ENCODE results near the gene DUSP16. TPM values are rescaled to one million over a fixed set of nuclear protein-coding genes. Genes with fewer than 3 reads are reported as not detected.

DUSP16 gene
- total and polyA plus RNA-seq, 2 of the 8 experiments (the other 6 are each of a cell fraction or from before 2014, with no cell fraction given), result 31.6 to 55.9 TPM

GRCh38 chr12:12467688-12468261, 94.9 kb downstream of the DUSP16 start:
- H3K4me3 ChIP-seq (ENCODE audit: extremely low read depth in 1 of 4, insufficient read depth in 2 of 4, low read depth in 3 of 4, low read length in 4 of 4), result no peak overlapping the region
- WGBS, 2 experiments (ENCODE audit: extremely low coverage in 1 of 2, insufficient coverage in 1 of 2, insufficient read length in 1 of 2, insufficient replicate concordance in 2 of 2, low coverage in 1 of 2, low lambda C conversion rate in 2 of 2, missing lambda C conversion rate in 1 of 2), result 87% methylated on average over 14 of the region's 14 CpGs; no CpG with 5 or more reads in 1 of the 2 experiments
- FAIRE-seq, result no peak
- no peaks in the 10 kb centered on the region for H4K20me1 ChIP-seq (replicated peaks in 1 of 2; ENCODE audit: control insufficient read depth in 1 of 2, insufficient read depth in 2 of 2, low read length in 2 of 2)
- no peak overlapping the region for H4K5ac ChIP-seq (ENCODE audit: insufficient read length, low read depth, low read length)
- H2BK120ac ChIP-seq (replicated peaks; ENCODE audit: low read depth, low read length), result no peak overlapping the region
- H3K23me2 ChIP-seq (ENCODE audit: low read depth, low read length), result no peaks in the 10 kb centered on the region
- no peak overlapping the region for H3K4ac ChIP-seq (replicated peaks; ENCODE audit: insufficient read length, low read depth, low read length)
- H4K91ac ChIP-seq (replicated peaks; ENCODE audit: insufficient read length, low read length), result no peak overlapping the region
- CTCF ChIA-PET (ENCODE audit: partially characterized antibody), result interaction anchor here (0.6 to 2.1 kb wide), 4 partner anchors 9 to 110 kb away, joined by 3 to 9 read pairs (median 4); no protein-coding TSS in a partner anchor
- H3K79me1 ChIP-seq (ENCODE audit: low read depth, low read length), result no peaks in the 10 kb centered on the region
- H3K4me2 ChIP-seq (ENCODE audit: insufficient read depth in 1 of 2, low read depth in 2 of 2, low read length in 2 of 2), result no peak overlapping the region
- no peaks in the 10 kb centered on the region for H3K79me2 ChIP-seq (ENCODE audit: control insufficient read depth in 1 of 2, insufficient read depth in 2 of 2, low read length in 2 of 2)
- H2BK12ac ChIP-seq (ENCODE audit: low read depth, low read length), result no peak overlapping the region
- H3K18ac ChIP-seq (ENCODE audit: extremely low read depth, low read length), result no peak overlapping the region
- POLR2A ChIA-PET (ENCODE audit: partially characterized antibody), result interaction anchor here (1.0 kb wide), 1 partner anchor 16 kb away, joined by 3 read pairs; no protein-coding TSS in a partner anchor
- no peak overlapping the region for H3K9ac ChIP-seq (replicated peaks in 1 of 4; ENCODE audit: extremely low read depth in 1 of 4, low read depth in 3 of 4, low read length in 3 of 4)
- no peak overlapping the region for H2BK20ac ChIP-seq (ENCODE audit: low read length)
- no peaks in the 10 kb centered on the region for H3K27me3 ChIP-seq (replicated peaks in 1 of 4; ENCODE audit: control insufficient read depth in 3 of 4, extremely low read depth in 1 of 4, insufficient read depth in 3 of 4, low read length in 3 of 4)
- H2BK5ac ChIP-seq (ENCODE audit: low read depth, low read length), result no peak overlapping the region
- no peak overlapping the region for H2BK15ac ChIP-seq (ENCODE audit: low read length)
- H2AK5ac ChIP-seq (ENCODE audit: low read depth, low read length), result no peak overlapping the region
- H4K8ac ChIP-seq (ENCODE audit: extremely low read depth, insufficient read depth, low read length), result no peak overlapping the region
- no peak overlapping the region for H2AFZ ChIP-seq (ENCODE audit: low read length)
- peaks cover 7 to 10% of the 10 kb centered on the region in 2 experiments for H3K9me3 ChIP-seq (ENCODE audit: insufficient read depth in 2 of 2, low read depth in 1 of 2, low read length in 1 of 2)
- H3K23ac ChIP-seq (ENCODE audit: insufficient read length), result no peak overlapping the region
- no peaks in the 10 kb centered on the region; a peak in 2 of 7 replicates for H3K4me1 ChIP-seq (replicated peaks in 1 of 4; ENCODE audit: control insufficient read depth in 3 of 4, insufficient read depth in 4 of 4, low read length in 3 of 4)
- H3K56ac ChIP-seq (replicated peaks; ENCODE audit: insufficient read length, low read depth, low read length), result no peak overlapping the region
- DNase-seq (ENCODE audit: low read depth in 1 of 2, low spot score in 2 of 2), result no peak
- H3K36me3 ChIP-seq (ENCODE audit: control insufficient read depth in 2 of 4, insufficient read depth in 4 of 4, low read length in 3 of 4), result peaks cover 0 to 7% (median 0%) of the 10 kb centered on the region in 4 experiments; a peak in 1 of 8 replicates
- no peak overlapping the region for H3K27ac ChIP-seq (ENCODE audit: low read depth, low read length)
- H3K14ac ChIP-seq (ENCODE audit: insufficient read length), result no peak overlapping the region
- no peak for TF ChIP-seq RXRA (IDR thresholded peaks at IDR 0.05; ENCODE audit: insufficient read depth, low read depth, low read length)
- TF ChIP-seq ATF2 (IDR thresholded peaks at IDR 0.05; ENCODE audit: low read length), result no peak
